ENCODE measurements around the gene ABHD15. TPM values are rescaled to one million over a fixed set of nuclear protein-coding genes. Genes with fewer than 3 reads are reported as not detected.
A peak's percentile ranks its signal among the peaks of the same experiment; 100 is the strongest.

Gene ABHD15
- total and polyA plus RNA-seq, 2 donors (not counting 1 experiment from before 2014, with no cell fraction given) = 10.9 to 44.1 TPM

- peaks cover 5% of the 10 kb centered on the region for H3K27me3 Mint-ChIP-seq
- TF ChIP-seq EZH2 (IDR thresholded peaks at IDR 0.05; ENCODE audit: borderline replicate concordance, insufficient read depth, low read depth, low read length, poor library complexity, severe bottlenecking) = no peak
- TF ChIP-seq CTCF (IDR thresholded peaks at IDR 0.05) = no peak
- Histone ChIP-seq H3K4me1 (ENCODE audit: control insufficient read depth in 2 of 2, insufficient read depth in 2 of 2, low read length in 2 of 2) (peaks cover 51 to 56% of the 10 kb centered on the region in 2 donors), H3K4me3 (ENCODE audit: control extremely low read depth in 1 of 5, extremely low read depth in 1 of 5, insufficient read depth in 1 of 5, low read depth in 2 of 5, low read length in 4 of 5) (peak overlapping the region; percentile 36 to 73 (median 50)), H3K9me3 (ENCODE audit: control extremely low read depth in 1 of 3, control insufficient read depth in 2 of 3, insufficient read depth in 1 of 3, low read length in 2 of 3) (no peaks in the 10 kb centered on the region), H2AFZ (ENCODE audit: insufficient read depth, low read depth, low read length, poor library complexity, severe bottlenecking) (peak overlapping the region; percentile 88), H3K9ac (ENCODE audit: low read length) (peak overlapping the region; percentile 68), H3K36me3 (replicated peaks in 1 of 2; ENCODE audit: control extremely low read depth in 1 of 2, control insufficient read depth in 1 of 2, extremely low read depth in 1 of 2, insufficient read depth in 2 of 2, low read length in 1 of 2) (no peaks in the 10 kb centered on the region), H4K20me1 (ENCODE audit: control insufficient read depth, insufficient read depth, low read length, poor library complexity, severe bottlenecking) (peaks cover 41% of the 10 kb centered on the region), H3K4me2 (replicated peaks; ENCODE audit: low read depth, low read length, poor library complexity, severe bottlenecking) (peak overlapping the region; percentile 100), H3K27me3 (replicated peaks in 1 of 4; ENCODE audit: control extremely low read depth in 1 of 4, control insufficient read depth in 3 of 4, insufficient read depth in 4 of 4, low read length in 3 of 4) (peaks cover 0 to 40% (median 12%) of the 10 kb centered on the region in 4 experiments), H3K79me2 (ENCODE audit: control insufficient read depth, insufficient read depth, low read length) (peaks cover 6% of the 10 kb centered on the region), H3K27ac (ENCODE audit: low read length in 2 of 2) (no peak overlapping the region)
- CTCF ChIA-PET = interaction anchor here (0.7 to 15.4 kb wide), 11 partner anchors 20 to 314 kb away, joined by 3 to 336 read pairs (median 8); partner anchors contain the start of genes ABHD15, ANKRD13B, GIT1 and SSH2
- peak; percentile 87 for DNase-seq
- intact Hi-C loops (cut with micrococcal nuclease) = loop anchor here (1.0 to 10.0 kb wide), 3 partner anchors 47 to 321 kb away; partner anchors contain the start of genes NUFIP2 and TP53I13
- POLR2A ChIA-PET = interaction anchor here (0.7 to 1.6 kb wide), 6 partner anchors 24 to 314 kb away, joined by 3 to 7 read pairs (median 3); partner anchors contain the start of genes ABHD15 and SSH2
- WGBS (ENCODE audit: insufficient coverage) = 2% methylated on average over 69 of the region's 74 CpGs
- peak overlapping the region; percentile 90 for H3K4me3 Mint-ChIP-seq
- no peaks in the 10 kb centered on the region for H3K9me3 Mint-ChIP-seq (ENCODE audit: insufficient read depth)
- peaks cover 39% of the 10 kb centered on the region for H3K4me1 Mint-ChIP-seq
- H3K27ac Mint-ChIP-seq = no peak overlapping the region
- ATAC-seq (ENCODE audit: low read depth) = peak; percentile 72
Measured at GRCh38 chr17:29615492-29616299, 48.9 kb upstream of the ABHD15 start.

All from B cell (primary cell).